ENCODE results near the gene GPHN.

GPHN gene

GRCh38 chr14:66595394-66595793 is 87.4 kb downstream of the GPHN start:
- no peak for TF ChIP-seq CTCF (IDR thresholded peaks at IDR 0.05; ENCODE audit: unreplicated experiment in 3 of 3)
- peaks cover 28% of the 10 kb centered on the region for H3K36me3 Mint-ChIP-seq (ENCODE audit: low read depth)
- no peak overlapping the region for H3K4me3 Mint-ChIP-seq
- no peak overlapping the region for H3K27ac Mint-ChIP-seq
- no peaks in the 10 kb centered on the region for H3K27me3 Mint-ChIP-seq (ENCODE audit: low read depth)
- H3K9me3 Mint-ChIP-seq, result peaks cover 42% of the 10 kb centered on the region
- H3K4me1 Mint-ChIP-seq, result no peaks in the 10 kb centered on the region

- H3K9me3 Mint-ChIP-seq, result peaks cover 31% of the 10 kb centered on the region
- no peak for TF ChIP-seq CTCF (IDR thresholded peaks at IDR 0.05; ENCODE audit: unreplicated experiment in 3 of 3)
- H3K27ac Mint-ChIP-seq, result no peak overlapping the region
- no peaks in the 10 kb centered on the region for H3K4me1 Mint-ChIP-seq
- H3K36me3 Mint-ChIP-seq (ENCODE audit: low read depth), result peaks cover 24% of the 10 kb centered on the region
- no peak overlapping the region for H3K4me3 Mint-ChIP-seq
- no peaks in the 10 kb centered on the region for H3K27me3 Mint-ChIP-seq (ENCODE audit: low read depth)
These were observed 88.5 kb downstream of the GPHN start for GRCh38 chr14:66596241-66596985.

- no peaks in the 10 kb centered on the region for H3K4me1 Mint-ChIP-seq
- no peak for TF ChIP-seq CTCF (IDR thresholded peaks at IDR 0.05; ENCODE audit: unreplicated experiment in 3 of 3)
- peaks cover 7% of the 10 kb centered on the region for H3K36me3 Mint-ChIP-seq (ENCODE audit: low read depth)
- peaks cover 5% of the 10 kb centered on the region for H3K9me3 Mint-ChIP-seq
- no peak overlapping the region for H3K27ac Mint-ChIP-seq
- no peak overlapping the region for H3K4me3 Mint-ChIP-seq
- no peaks in the 10 kb centered on the region for H3K27me3 Mint-ChIP-seq (ENCODE audit: low read depth)
These were observed 92.5 kb downstream of the GPHN start for GRCh38 chr14:66600416-66600815.

GRCh38 chr14:66601932-66602578 is 94.1 kb downstream of the GPHN start:
- Mint-ChIP-seq H3K36me3 (ENCODE audit: low read depth) (peaks cover 4% of the 10 kb centered on the region), H3K27me3 (ENCODE audit: low read depth) (no peaks in the 10 kb centered on the region), H3K4me3 (no peak overlapping the region), H3K4me1 (no peaks in the 10 kb centered on the region), H3K27ac (no peak overlapping the region), H3K9me3 (peaks cover 15% of the 10 kb centered on the region)
- no peak for TF ChIP-seq CTCF (IDR thresholded peaks at IDR 0.05; ENCODE audit: unreplicated experiment in 3 of 3)

GRCh38 chr14:66603945-66604344 is 96.0 kb downstream of the GPHN start:
- Mint-ChIP-seq H3K9me3 (peaks cover 28% of the 10 kb centered on the region), H3K4me1 (no peaks in the 10 kb centered on the region), H3K27ac (no peak overlapping the region), H3K27me3 (ENCODE audit: low read depth) (no peaks in the 10 kb centered on the region), H3K4me3 (no peak overlapping the region), H3K36me3 (ENCODE audit: low read depth) (peaks cover 13% of the 10 kb centered on the region)
- no peak for TF ChIP-seq CTCF (IDR thresholded peaks at IDR 0.05; ENCODE audit: unreplicated experiment in 3 of 3)

- Mint-ChIP-seq H3K36me3 (ENCODE audit: low read depth) (peaks cover 27% of the 10 kb centered on the region), H3K27me3 (ENCODE audit: low read depth) (no peaks in the 10 kb centered on the region), H3K4me3 (no peak overlapping the region), H3K27ac (no peak overlapping the region), H3K9me3 (peaks cover 41% of the 10 kb centered on the region), H3K4me1 (no peaks in the 10 kb centered on the region)
- TF ChIP-seq CTCF (IDR thresholded peaks at IDR 0.05; ENCODE audit: unreplicated experiment in 3 of 3), result no peak
These were observed 98.9 kb downstream of the GPHN start for GRCh38 chr14:66606826-66607225.

Data from nephron (organoid).